HEK293 (cell line): Measurements from ENCODE around the gene CDK17.
A peak's percentile ranks its signal among the peaks of the same experiment; 100 is the strongest.

Experiments
- CTCF ChIA-PET: fragments of 350-600 bp; formaldehyde crosslinking; extraction: SDS; loops from one replicate; lab custom pipeline; 2021; ENCODE audit warnings: antibody characterized with exemption; lab: Yijun Ruan, JAX
- POLR2A ChIA-PET: fragments of 300-600 bp; formaldehyde crosslinking; extraction: SDS; loops from one replicate; lab custom pipeline; 2020; ENCODE audit warnings: antibody characterized with exemption, inconsistent platforms; lab: Yijun Ruan, JAX
- H3K27ac ChIP-seq: fragments of 200-500 bp; sonication (Bioruptor generic); 2 replicates; pipeline ENCODE4 v1.5.1; 2014; ENCODE audit warnings: low read depth, low read length, control low read depth, inconsistent platforms; ENCODE audit errors: extremely low read depth
- H3K36me3 ChIP-seq, 2 experiments: fragments of 200-500 bp in 1 of 2; sonication (Bioruptor generic) in 1 of 2; 1 replicate in 1 of 2; 2 replicates in 1 of 2; pipeline ENCODE4 v1.5.1; 2014 to 2017; ENCODE audit warnings: inconsistent platforms in 2 of 2, low read length in 2 of 2; ENCODE audit not compliant: control insufficient read depth in 2 of 2, insufficient read depth in 1 of 2
- H3K4me1 ChIP-seq: fragments of 200-500 bp; sonication (Bioruptor generic); 2 replicates; pipeline ENCODE4 v1.5.1; 2014; ENCODE audit warnings: mild to moderate bottlenecking, low read length, inconsistent platforms; ENCODE audit not compliant: control insufficient read depth, insufficient read depth
- H3K4me3 ChIP-seq: 2 replicates; pipeline ENCODE4 v1.5.1; 2011; ENCODE audit warnings: low read depth, mild to moderate bottlenecking, control low read depth, low read length, moderate library complexity
- H3K9me3 ChIP-seq: fragments of 200-500 bp; sonication (Bioruptor generic); 2 replicates; pipeline ENCODE4 v1.5.1; 2014; ENCODE audit warnings: low read depth, low read length, inconsistent platforms; ENCODE audit not compliant: control insufficient read depth, insufficient read depth
- GFI1B ChIP-seq: fragments of 450-650 bp; formaldehyde crosslinking; IDR thresholded peaks from 2 replicates; pipeline ENCODE4 v1.5.1; 2016; ENCODE audit warnings: missing biosample characterization, missing genetic modification characterization
- GLI4 ChIP-seq: fragments of 450-650 bp; formaldehyde crosslinking; IDR thresholded peaks from 2 replicates; pipeline ENCODE4 v1.5.1; 2016; ENCODE audit warnings: missing biosample characterization, missing genetic modification characterization
- IKZF3 ChIP-seq: fragments of 450-650 bp; IDR thresholded peaks from 2 replicates; pipeline ENCODE4 v1.5.0; 2018; ENCODE audit warnings: missing biosample characterization, mild to moderate bottlenecking, missing genetic modification characterization, moderate library complexity
- KLF8 ChIP-seq: fragments of 450-650 bp; formaldehyde crosslinking; IDR thresholded peaks from 2 replicates; pipeline ENCODE4 v1.5.1; 2016; ENCODE audit warnings: missing biosample characterization, missing genetic modification characterization
- REST ChIP-seq: fragments of 450-650 bp; formaldehyde crosslinking; IDR thresholded peaks from 2 replicates; pipeline ENCODE4 v1.5.1; 2016; ENCODE audit warnings: missing biosample characterization, missing genetic modification characterization
- ZBTB1 ChIP-seq: fragments of 450-650 bp; formaldehyde crosslinking; IDR thresholded peaks from 2 replicates; pipeline ENCODE4 v1.5.1; 2016; ENCODE audit warnings: missing biosample characterization, missing genetic modification characterization
- ZNF132 ChIP-seq: fragments of 450-650 bp; formaldehyde crosslinking; IDR thresholded peaks from 2 replicates; pipeline ENCODE4 v1.5.1; 2017; ENCODE audit warnings: missing biosample characterization, missing genetic modification characterization, borderline replicate concordance
- ZNF133 ChIP-seq: fragments of 450-650 bp; formaldehyde crosslinking; IDR thresholded peaks from 2 replicates; pipeline ENCODE4 v1.5.1; 2016; ENCODE audit warnings: missing biosample characterization, missing genetic modification characterization
- ZNF23 ChIP-seq: fragments of 450-650 bp; formaldehyde crosslinking; IDR thresholded peaks from 2 replicates; pipeline ENCODE4 v1.5.1; 2016; ENCODE audit warnings: missing biosample characterization, missing genetic modification characterization, borderline replicate concordance
- ZNF24 ChIP-seq: fragments of 450-650 bp; formaldehyde crosslinking; IDR thresholded peaks from 2 replicates; pipeline ENCODE4 v1.5.1; 2016; ENCODE audit warnings: missing biosample characterization, missing genetic modification characterization
- ZNF274 ChIP-seq, 2 experiments: fragments of 200-500 bp in 1 of 2; fragments of 450-650 bp in 1 of 2; sonication (Bioruptor generic) in 1 of 2; formaldehyde crosslinking in 1 of 2; IDR thresholded peaks; 2 replicates each; pipeline versions ENCODE4 v1.5.1 to v1.6.1; 2014 to 2016; ENCODE audit warnings: borderline replicate concordance in 1 of 2, inconsistent platforms in 1 of 2, low read length in 1 of 2, missing biosample characterization in 1 of 2, missing genetic modification characterization in 1 of 2
- ZNF518A ChIP-seq: fragments of 450-650 bp; formaldehyde crosslinking; conservative IDR thresholded peaks from 2 replicates; pipeline ENCODE4 v1.5.1; 2016; ENCODE audit warnings: low read depth, missing biosample characterization, missing genetic modification characterization
- ZNF529 ChIP-seq: fragments of 450-650 bp; formaldehyde crosslinking; IDR thresholded peaks from 2 replicates; pipeline ENCODE4 v1.5.1; 2017; ENCODE audit warnings: missing genetic modification characterization, missing biosample characterization; ENCODE audit not compliant: insufficient replicate concordance
- ZNF555 ChIP-seq: fragments of 450-650 bp; formaldehyde crosslinking; conservative IDR thresholded peaks from 2 replicates; pipeline ENCODE4 v1.5.1; 2017; ENCODE audit warnings: missing biosample characterization, mild to moderate bottlenecking, missing genetic modification characterization, inconsistent platforms
- ZNF560 ChIP-seq: fragments of 450-650 bp; formaldehyde crosslinking; IDR thresholded peaks from 2 replicates; pipeline ENCODE4 v1.5.1; 2017; ENCODE audit warnings: missing biosample characterization, missing genetic modification characterization, borderline replicate concordance
- ZNF600 ChIP-seq: fragments of 450-650 bp; formaldehyde crosslinking; IDR thresholded peaks from 2 replicates; pipeline ENCODE4 v1.5.1; 2016; ENCODE audit warnings: missing biosample characterization, missing genetic modification characterization
- ZNF623 ChIP-seq: fragments of 450-650 bp; formaldehyde crosslinking; IDR thresholded peaks from 2 replicates; pipeline ENCODE4 v1.5.1; 2016; ENCODE audit warnings: missing biosample characterization, missing genetic modification characterization
- ZNF658 ChIP-seq: fragments of 450-650 bp; formaldehyde crosslinking; IDR thresholded peaks from 2 replicates; pipeline ENCODE4; 2016; ENCODE audit warnings: missing biosample characterization, missing genetic modification characterization
- ZNF747 ChIP-seq: fragments of 450-650 bp; formaldehyde crosslinking; IDR thresholded peaks from 2 replicates; pipeline ENCODE4 v1.5.1; 2016; ENCODE audit warnings: missing biosample characterization, missing genetic modification characterization
- TF ChIP-seq, protein P1 (sequence below): fragments of 450-650 bp; formaldehyde crosslinking; IDR thresholded peaks from 2 replicates; pipeline ENCODE4 v1.5.1; 2017; ENCODE audit warnings: missing biosample characterization, missing genetic modification characterization
- TF ChIP-seq, protein P2 (sequence below): sonication (generic); formaldehyde crosslinking; IDR thresholded peaks from 2 replicates; pipeline ENCODE4 v1.8.1; 2022; ENCODE audit warnings: mild to moderate bottlenecking, moderate library complexity, missing genetic modification reagents

Gene CDK17

DNA sequence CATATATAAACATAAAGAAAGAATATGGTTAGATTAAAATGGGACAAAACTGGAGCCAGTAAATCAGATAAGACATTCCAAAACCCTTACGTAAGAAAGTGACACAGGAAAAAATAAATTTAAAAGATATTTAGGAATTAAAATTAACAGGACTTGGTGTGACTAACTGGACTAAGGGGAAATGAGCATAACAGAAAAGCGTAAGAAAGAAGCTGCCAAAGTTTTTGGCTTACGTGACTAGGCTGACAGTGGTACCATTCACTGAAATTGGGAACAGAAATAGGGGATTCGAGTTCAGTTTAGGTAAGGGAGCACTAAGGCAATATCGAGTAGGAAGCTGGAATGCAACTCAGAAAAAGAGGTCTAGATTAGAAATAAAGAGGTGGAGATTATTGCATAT lies 7.8 kb downstream of the CDK17 start (continued):
- no peak for TF ChIP-seq ZNF274 (IDR thresholded peaks at IDR 0.05; ENCODE audit: low read length)
- TF ChIP-seq ZNF274 (tag by site-specific recombination; IDR thresholded peaks at IDR 0.05; ENCODE audit: borderline replicate concordance): no peak

- peaks cover 3% of the 10 kb centered on the region; the same call in 1 of the 2 replicates for H3K4me1 ChIP-seq
- ChIA-PET POLR2A (no interaction called here), CTCF (interaction anchor here (0.6 kb wide), 1 partner anchor 192 kb away, joined by 3 read pairs; no protein-coding TSS in a partner anchor)
- no peaks in the 10 kb centered on the region for H3K9me3 ChIP-seq
- H3K4me3 ChIP-seq: no peak overlapping the region
- no peaks in the 10 kb centered on the region; a peak in 1 of 3 replicates for H3K36me3 ChIP-seq
- TF ChIP-seq ZNF747 (no peak), ZBTB1 (tag by site-specific recombination) (no peak), ZNF658 (tag by site-specific recombination) (no peak), GLI4 (tag by site-specific recombination) (no peak)
- TF ChIP-seq, protein P1, sequence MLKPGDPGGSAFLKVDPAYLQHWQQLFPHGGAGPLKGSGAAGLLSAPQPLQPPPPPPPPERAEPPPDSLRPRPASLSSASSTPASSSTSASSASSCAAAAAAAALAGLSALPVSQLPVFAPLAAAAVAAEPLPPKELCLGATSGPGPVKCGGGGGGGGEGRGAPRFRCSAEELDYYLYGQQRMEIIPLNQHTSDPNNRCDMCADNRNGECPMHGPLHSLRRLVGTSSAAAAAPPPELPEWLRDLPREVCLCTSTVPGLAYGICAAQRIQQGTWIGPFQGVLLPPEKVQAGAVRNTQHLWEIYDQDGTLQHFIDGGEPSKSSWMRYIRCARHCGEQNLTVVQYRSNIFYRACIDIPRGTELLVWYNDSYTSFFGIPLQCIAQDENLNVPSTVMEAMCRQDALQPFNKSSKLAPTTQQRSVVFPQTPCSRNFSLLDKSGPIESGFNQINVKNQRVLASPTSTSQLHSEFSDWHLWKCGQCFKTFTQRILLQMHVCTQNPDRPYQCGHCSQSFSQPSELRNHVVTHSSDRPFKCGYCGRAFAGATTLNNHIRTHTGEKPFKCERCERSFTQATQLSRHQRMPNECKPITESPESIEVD (tag by site-specific recombination): peak; percentile 28; the same call in 1 of the 2 replicates
- H3K27ac ChIP-seq: no peak overlapping the region
These were observed 12.3 kb downstream of the CDK17 start for GRCh38 chr12:96387981-96388380.

GRCh38 chr12:96386794-96387193 lies 13.4 kb downstream of the CDK17 start:
- Histone ChIP-seq H3K27ac (no peak overlapping the region), H3K4me3 (no peak overlapping the region), H3K4me1 (peaks cover 3% of the 10 kb centered on the region; the same call in 1 of the 2 replicates), H3K36me3 (no peaks in the 10 kb centered on the region; a peak in 1 of 3 replicates), H3K9me3 (no peaks in the 10 kb centered on the region)
- TF ChIP-seq ZNF23: no peak
- TF ChIP-seq ZNF529 (tag by site-specific recombination): no peak
- TF ChIP-seq, protein P2, sequence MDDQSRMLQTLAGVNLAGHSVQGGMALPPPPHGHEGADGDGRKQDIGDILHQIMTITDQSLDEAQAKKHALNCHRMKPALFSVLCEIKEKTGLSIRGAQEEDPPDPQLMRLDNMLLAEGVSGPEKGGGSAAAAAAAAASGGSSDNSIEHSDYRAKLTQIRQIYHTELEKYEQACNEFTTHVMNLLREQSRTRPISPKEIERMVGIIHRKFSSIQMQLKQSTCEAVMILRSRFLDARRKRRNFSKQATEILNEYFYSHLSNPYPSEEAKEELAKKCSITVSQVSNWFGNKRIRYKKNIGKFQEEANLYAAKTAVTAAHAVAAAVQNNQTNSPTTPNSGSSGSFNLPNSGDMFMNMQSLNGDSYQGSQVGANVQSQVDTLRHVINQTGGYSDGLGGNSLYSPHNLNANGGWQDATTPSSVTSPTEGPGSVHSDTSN: no peak
- no peak for TF ChIP-seq ZNF747
- no peak for TF ChIP-seq ZNF555
- no peak for TF ChIP-seq GFI1B
- TF ChIP-seq ZNF623 (tag by site-specific recombination): no peak
- TF ChIP-seq ZNF132: no peak
- no peak for TF ChIP-seq ZNF133 (tag by site-specific recombination)
- TF ChIP-seq IKZF3 (tag by site-specific recombination): no peak
- TF ChIP-seq ZNF518A (tag by site-specific recombination): no peak
- no peak for TF ChIP-seq ZNF600 (tag by site-specific recombination)
- no peak for TF ChIP-seq ZNF560 (tag by site-specific recombination)
- no peak for TF ChIP-seq REST (tag by site-specific recombination)
- TF ChIP-seq ZNF24 (tag by site-specific recombination): no peak
- no peak for TF ChIP-seq KLF8 (tag by site-specific recombination)
- ChIA-PET CTCF (interaction anchor here (1.2 kb wide), 1 partner anchor 326 kb away, joined by 3 read pairs; no protein-coding TSS in a partner anchor), POLR2A (no interaction called here)
